H9 (cell line): Measurements from ENCODE around the gene RIPPLY1. TPM values are rescaled to one million over a fixed set of nuclear protein-coding genes. Genes with fewer than 3 reads are reported as not detected.

Experiments used
- DNase-seq: peaks from one replicate; pipeline ENCODE4 v3.0.0-alpha.2; 2017
- H2AFZ ChIP-seq: one replicate; pipeline ENCODE4 v1.6.1; 2013; ENCODE audit warnings: mild to moderate bottlenecking, low read length, control low read depth, moderate library complexity
- H2AK5ac ChIP-seq: 2 replicates; pipeline ENCODE4 v1.6.1; 2013; ENCODE audit warnings: low read length, control low read depth, mixed read lengths; ENCODE audit not compliant: insufficient read length
- H2BK120ac ChIP-seq: one replicate; pipeline ENCODE4 v1.6.1; 2013; ENCODE audit warnings: low read depth, mild to moderate bottlenecking, low read length, control low read depth, inconsistent platforms; ENCODE audit not compliant: poor library complexity, severe bottlenecking
- H2BK12ac ChIP-seq: 2 replicates; pipeline ENCODE4 v1.6.1; 2013; ENCODE audit warnings: low read length, control low read depth, mixed read lengths, low read depth; ENCODE audit not compliant: insufficient read length
- H2BK15ac ChIP-seq: 2 replicates; pipeline ENCODE4 v1.6.1; 2013; ENCODE audit warnings: low read depth, low read length, control low read depth
- H2BK20ac ChIP-seq: one replicate; pipeline ENCODE4 v1.6.1; 2013; ENCODE audit warnings: low read depth, mild to moderate bottlenecking, low read length, control low read depth, inconsistent platforms; ENCODE audit not compliant: poor library complexity, severe bottlenecking
- H2BK5ac ChIP-seq: 2 replicates; pipeline ENCODE4 v1.6.1; 2013; ENCODE audit warnings: low read length, control low read depth, mixed read lengths; ENCODE audit not compliant: insufficient read length
- H3K14ac ChIP-seq: 2 replicates; pipeline ENCODE4 v1.6.1; 2013; ENCODE audit warnings: low read length, control low read depth; ENCODE audit not compliant: insufficient read depth
- H3K18ac ChIP-seq: 2 replicates; pipeline ENCODE4 v1.6.1; 2013; ENCODE audit warnings: low read depth, mild to moderate bottlenecking, mixed read lengths, low read length, control low read depth; ENCODE audit not compliant: insufficient read length
- H3K23ac ChIP-seq: 2 replicates; pipeline ENCODE4 v1.6.1; 2013; ENCODE audit warnings: low read length, control low read depth, mixed read lengths, low read depth; ENCODE audit not compliant: insufficient read length
- H3K23me2 ChIP-seq: 2 replicates; pipeline ENCODE4 v1.6.1; 2013; ENCODE audit warnings: low read depth, mild to moderate bottlenecking, mixed read lengths, low read length, control low read depth; ENCODE audit not compliant: insufficient read length, poor library complexity, severe bottlenecking
- H3K27ac ChIP-seq: 2 replicates; pipeline ENCODE4 v1.5.1; 2013; ENCODE audit warnings: low read length, control low read depth, mixed read lengths, low read depth; ENCODE audit not compliant: insufficient read length
- H3K27me3 ChIP-seq: 2 replicates; pipeline ENCODE4 v1.6.1; 2013; ENCODE audit warnings: low read length, control low read depth, inconsistent platforms; ENCODE audit not compliant: insufficient read depth
- H3K4ac ChIP-seq: 2 replicates; pipeline ENCODE4 v1.6.1; 2013; ENCODE audit warnings: low read depth, mild to moderate bottlenecking, control low read depth, inconsistent platforms, low read length, moderate library complexity
- H3K4me1 ChIP-seq: 2 replicates; pipeline ENCODE4 v1.6.1; 2013; ENCODE audit warnings: low read length, control low read depth, inconsistent platforms; ENCODE audit not compliant: insufficient read depth
- H3K4me2 ChIP-seq: 2 replicates; pipeline ENCODE4 v1.6.1; 2013; ENCODE audit warnings: low read length, control low read depth, mixed read lengths; ENCODE audit not compliant: insufficient read length, insufficient read depth
- H3K56ac ChIP-seq: 2 replicates; pipeline ENCODE4 v1.6.1; 2013; ENCODE audit warnings: low read depth, mild to moderate bottlenecking, mixed read lengths, low read length, control low read depth; ENCODE audit not compliant: insufficient read length
- H3K79me1 ChIP-seq: 2 replicates; pipeline ENCODE4 v1.6.1; 2013; ENCODE audit warnings: low read depth, mild to moderate bottlenecking, moderate library complexity, low read length, control low read depth, inconsistent platforms; ENCODE audit not compliant: insufficient read depth, poor library complexity, severe bottlenecking
- H3K79me2 ChIP-seq: 2 replicates; pipeline ENCODE4 v1.6.1; 2013; ENCODE audit warnings: low read length, control low read depth, inconsistent platforms; ENCODE audit not compliant: insufficient read depth
- H3K9ac ChIP-seq: 2 replicates; pipeline ENCODE4 v1.6.1; 2013; ENCODE audit warnings: low read length, control low read depth, mixed read lengths; ENCODE audit not compliant: insufficient read length; ENCODE audit errors: extremely low read depth
- H3K9me3 ChIP-seq: one replicate; pipeline ENCODE4 v1.6.1; 2013; ENCODE audit warnings: low read depth, low read length, inconsistent platforms; ENCODE audit not compliant: control insufficient read depth
- H3T11ph ChIP-seq: one replicate; pipeline ENCODE4 v1.6.1; 2013; ENCODE audit warnings: mild to moderate bottlenecking, low read length, control low read depth, inconsistent platforms
- H4K20me1 ChIP-seq: one replicate; pipeline ENCODE4 v1.6.1; 2013; ENCODE audit not compliant: control insufficient read depth, insufficient read length, insufficient read depth
- H4K5ac ChIP-seq: 2 replicates; pipeline ENCODE4 v1.6.1; 2013; ENCODE audit warnings: low read depth, mild to moderate bottlenecking, mixed read lengths, low read length, control low read depth; ENCODE audit not compliant: insufficient read length
- H4K8ac ChIP-seq: replicated peaks from 2 replicates; pipeline ENCODE4 v1.6.1; 2013; ENCODE audit warnings: low read length, control low read depth, mixed read lengths, low read depth; ENCODE audit not compliant: insufficient read length
- H4K91ac ChIP-seq: 2 replicates; pipeline ENCODE4 v1.6.1; 2013; ENCODE audit warnings: low read depth, mild to moderate bottlenecking, moderate library complexity, mixed read lengths, low read length, control low read depth; ENCODE audit not compliant: insufficient read length
- H3K27ac Mint-ChIP-seq, 3 experiments: 2 replicates in 2 of 3; 3 replicates in 1 of 3; pipeline ENCODE4 v1.8.0; 2020 to 2021; ENCODE audit warnings: mixed read lengths in 3 of 3, mild to moderate bottlenecking in 1 of 3, moderate library complexity in 1 of 3
- H3K27me3 Mint-ChIP-seq: 2 replicates; pipeline ENCODE4 v1.8.0; 2021; ENCODE audit warnings: low read depth, mild to moderate bottlenecking, moderate library complexity, mixed read lengths
- H3K36me3 Mint-ChIP-seq, 3 experiments: 2 replicates in 2 of 3; 3 replicates in 1 of 3; pipeline ENCODE4 v1.8.0; 2020 to 2021; ENCODE audit warnings: low read depth in 3 of 3, mixed read lengths in 3 of 3; ENCODE audit not compliant: insufficient read depth in 1 of 3
- H3K4me1 Mint-ChIP-seq, 2 experiments: 2 replicates each; pipeline ENCODE4 v1.8.0; 2020; ENCODE audit warnings: mixed read lengths in 2 of 2
- H3K4me3 Mint-ChIP-seq, 2 experiments: 2 replicates in 1 of 2; 3 replicates in 1 of 2; pipeline ENCODE4 v1.8.0; 2020 to 2021; ENCODE audit warnings: mild to moderate bottlenecking in 2 of 2, mixed read lengths in 2 of 2, moderate library complexity in 1 of 2
- H3K9me3 Mint-ChIP-seq, 2 experiments: 2 replicates in 1 of 2; 3 replicates in 1 of 2; pipeline ENCODE4 v1.8.0; 2020; ENCODE audit warnings: mild to moderate bottlenecking in 2 of 2, mixed read lengths in 2 of 2, moderate library complexity in 1 of 2
- CTCF ChIP-seq: fragments of 200-600 bp; sonication (generic); conservative IDR thresholded peaks from 3 replicates; pipeline ENCODE4 v1.8.0; 2021; ENCODE audit warnings: antibody characterized with exemption, mild to moderate bottlenecking
- WGBS: extraction: QIAGEN DNeasy Blood & Tissue Kit; methylation state at CpG from one replicate; pipeline ENCODE4 v1.1.7; 2013; ENCODE audit warnings: missing lambda C conversion rate, low lambda C conversion rate, mixed read lengths; ENCODE audit not compliant: insufficient read length; ENCODE audit errors: extremely low coverage; 5-methylcytosine and 5-hydroxymethylcytosine counted together
- long read RNA-seq: library from polyadenylated mRNA; unstranded; transcript quantifications from one replicate; pipeline ENCODE4 v2.0.0, GENCODE V29; 2020
- total RNA-seq: library from RNA; stranded (reverse); gene quantifications from 2 replicates; pipeline ENCODE4 v1.2.1, GENCODE V29; 2021

RIPPLY1 gene
- not detected in 2 replicates for total RNA-seq
- long read RNA-seq, result 0 reads

GRCh38 chrX:106903291-106903824, at the start of gene RIPPLY1:
RIPPLY1 (minus strand) TSS chrX:106903341; CDS start chrX:106903287, 54 bp downstream.
- H4K91ac ChIP-seq, result no peak within 1 kb of the TSS
- no peak within 1 kb of the TSS for H2AK5ac ChIP-seq
- H3K79me2 ChIP-seq, result no peaks in the 10 kb centered on the region
- no peaks in the 10 kb centered on the region for H3K79me1 ChIP-seq
- H2AFZ ChIP-seq, result no peak within 1 kb of the TSS
- Mint-ChIP-seq H3K27me3 (no peaks in the 10 kb centered on the region; the same call in 1 of the 2 replicates), H3K9me3 (peaks cover 0 to 57% of the 10 kb centered on the region in 2 experiments; a peak in 2 of 5 replicates), H3K36me3 (peaks cover 0 to 4% (median 0%) of the 10 kb centered on the region in 3 experiments; a peak in 2 of 7 replicates), H3K4me1 (peaks cover 9 to 10% of the 10 kb centered on the region in 2 experiments), H3K4me3 (no peak within 1 kb of the TSS), H3K27ac (0 out of 7 replicates have a peak within 1 kb of the TSS, but pooled peaks of 2 of the 3 experiments have one; percentile 11 to 41)
- no peak within 1 kb of the TSS for H2BK120ac ChIP-seq
- H3K18ac ChIP-seq, result no peak within 1 kb of the TSS
- no peaks in the 10 kb centered on the region for H3K23me2 ChIP-seq
- H4K5ac ChIP-seq, result no peak within 1 kb of the TSS
- no peak within 1 kb of the TSS for H3K27ac ChIP-seq
- H2BK5ac ChIP-seq, result no peak within 1 kb of the TSS
- H4K20me1 ChIP-seq, result no peaks in the 10 kb centered on the region
- H2BK12ac ChIP-seq, result no peak within 1 kb of the TSS
- no peak within 1 kb of the TSS for H3K23ac ChIP-seq
- H3K4ac ChIP-seq, result no peak within 1 kb of the TSS
- WGBS, result no CpG with 5 or more reads among the region's 1 CpG
- no peak within 1 kb of the TSS for H3K9ac ChIP-seq
- H3K27me3 ChIP-seq, result no peaks in the 10 kb centered on the region
- no peaks in the 10 kb centered on the region for H3K9me3 ChIP-seq
- no peak within 1 kb of the TSS for H3K4me2 ChIP-seq
- no peak within 1 kb of the TSS for H3K56ac ChIP-seq
- no peak for TF ChIP-seq CTCF
- H4K8ac ChIP-seq, result no peak within 1 kb of the TSS
- no peaks in the 10 kb centered on the region for H3K4me1 ChIP-seq
- H3K14ac ChIP-seq, result no peak within 1 kb of the TSS
- H3T11ph ChIP-seq, result no peak within 1 kb of the TSS
- H2BK15ac ChIP-seq, result no peak within 1 kb of the TSS
- DNase-seq, result no peak
- no peak within 1 kb of the TSS for H2BK20ac ChIP-seq
